ENCODE measurements around the gene XYLB. TPM values are rescaled to one million over a fixed set of nuclear protein-coding genes. Genes with fewer than 3 reads are reported as not detected.
"Not testable (repeated sequence)": the region's sequence is repeated elsewhere in the genome, so short reads cannot be mapped to it uniquely, and the experiment has no call there.

XYLB gene
- total RNA-seq, 1 experiment from 2014 or later: 18.1 TPM

- in situ Hi-C loops (cut with HindIII; ENCODE audit: low pct_unique_long_range_greater_than_20kb, low sequenced_read_pairs): no loop called here
These were observed 75.2 kb downstream of the XYLB start for GRCh38 chr3:38421679-38422336.

DNA sequence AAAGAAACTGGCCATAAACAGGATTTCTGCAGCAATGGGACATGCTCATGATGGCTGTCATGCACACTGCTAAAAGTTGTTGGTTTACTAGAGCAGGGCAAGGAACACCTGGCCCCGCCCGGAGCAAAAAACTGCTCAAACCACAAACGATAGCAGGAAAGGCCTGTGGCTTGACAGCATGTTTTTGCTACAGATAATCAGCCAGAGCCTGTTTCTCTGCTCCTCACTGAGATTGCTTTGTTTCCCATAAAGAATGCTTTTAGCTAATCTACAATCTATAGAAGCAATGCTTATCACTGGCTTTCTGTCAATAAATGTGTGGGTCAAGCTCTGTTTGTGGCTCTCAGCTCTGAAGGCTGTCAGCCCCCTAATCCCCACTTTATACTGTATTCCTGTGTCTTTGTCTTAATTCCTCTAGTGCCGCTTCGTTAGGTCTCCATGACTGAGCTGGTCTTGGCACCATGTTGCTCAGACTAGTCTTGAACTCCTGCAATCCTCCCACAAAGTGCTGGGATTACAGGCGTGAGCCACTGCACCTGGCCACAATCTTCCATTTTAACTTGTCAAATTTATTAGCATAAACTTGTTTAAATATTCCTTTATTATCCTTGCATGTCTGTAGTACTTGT is 80.3 kb downstream of the XYLB start:
- DNase-seq (ENCODE audit: low read depth, low spot score); in situ Hi-C loops (cut with HindIII; ENCODE audit: low pct_unique_long_range_greater_than_20kb, low sequenced_read_pairs): not testable (repeated sequence)

More at GRCh38 chr3:38421679-38422336, 75.2 kb downstream of the XYLB start:
- no peak for DNase-seq (ENCODE audit: low read depth, low spot score)

DNA sequence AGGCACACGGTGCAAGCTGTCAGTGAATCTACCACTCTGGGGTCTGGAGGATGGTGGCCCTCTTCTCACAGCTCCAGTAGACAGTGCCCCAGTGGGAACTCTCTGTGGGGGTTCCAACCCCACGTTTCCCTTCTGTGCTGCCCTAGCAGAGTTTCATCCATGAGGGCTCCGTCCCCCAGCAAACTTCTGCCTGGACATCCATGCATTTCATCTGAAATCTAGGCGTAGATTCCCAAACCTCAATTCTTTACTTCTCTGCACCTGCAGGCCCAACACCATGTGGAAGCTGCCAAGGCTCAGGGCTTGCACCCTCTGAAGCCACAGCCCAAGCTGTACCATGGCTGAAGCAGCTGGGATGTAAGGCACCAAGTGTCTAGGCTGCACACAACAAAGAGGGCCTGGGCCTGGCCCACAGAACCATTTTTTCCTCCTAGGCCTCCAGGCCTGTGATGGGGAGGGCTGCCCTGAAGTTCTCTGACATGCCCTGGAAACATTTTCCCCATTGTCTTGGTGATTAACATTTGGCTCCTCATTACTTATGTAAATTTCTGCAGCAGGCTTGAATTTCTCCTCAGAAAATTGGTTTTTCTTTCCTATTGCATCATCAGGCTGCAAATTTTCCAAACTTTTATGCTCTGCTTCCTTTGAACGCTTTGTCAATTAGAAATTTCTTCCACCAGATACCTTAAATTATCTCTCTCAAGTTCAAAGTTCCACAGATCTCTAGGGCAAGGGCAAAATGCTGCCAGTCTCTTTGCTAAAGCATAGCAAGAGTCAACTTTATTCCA is 86.5 kb downstream of the XYLB start:
- in situ Hi-C loops (cut with HindIII; ENCODE audit: low pct_unique_long_range_greater_than_20kb, low sequenced_read_pairs); DNase-seq (ENCODE audit: low read depth, low spot score): not testable (repeated sequence)

GRCh38 chr3:38433661-38434060 is 87.1 kb downstream of the XYLB start:
- DNase-seq (ENCODE audit: low read depth, low spot score); in situ Hi-C loops (cut with HindIII; ENCODE audit: low pct_unique_long_range_greater_than_20kb, low sequenced_read_pairs): not testable (repeated sequence)

- DNase-seq (ENCODE audit: low read depth, low spot score); in situ Hi-C loops (cut with HindIII; ENCODE audit: low pct_unique_long_range_greater_than_20kb, low sequenced_read_pairs): not testable (repeated sequence)
These were observed 92.0 kb downstream of the XYLB start for GRCh38 chr3:38438436-38439069.

GRCh38 chr3:38443205-38443604 is 96.6 kb downstream of the XYLB start:
- in situ Hi-C loops (cut with HindIII; ENCODE audit: low pct_unique_long_range_greater_than_20kb, low sequenced_read_pairs); DNase-seq (ENCODE audit: low read depth, low spot score): not testable (repeated sequence)

DNA sequence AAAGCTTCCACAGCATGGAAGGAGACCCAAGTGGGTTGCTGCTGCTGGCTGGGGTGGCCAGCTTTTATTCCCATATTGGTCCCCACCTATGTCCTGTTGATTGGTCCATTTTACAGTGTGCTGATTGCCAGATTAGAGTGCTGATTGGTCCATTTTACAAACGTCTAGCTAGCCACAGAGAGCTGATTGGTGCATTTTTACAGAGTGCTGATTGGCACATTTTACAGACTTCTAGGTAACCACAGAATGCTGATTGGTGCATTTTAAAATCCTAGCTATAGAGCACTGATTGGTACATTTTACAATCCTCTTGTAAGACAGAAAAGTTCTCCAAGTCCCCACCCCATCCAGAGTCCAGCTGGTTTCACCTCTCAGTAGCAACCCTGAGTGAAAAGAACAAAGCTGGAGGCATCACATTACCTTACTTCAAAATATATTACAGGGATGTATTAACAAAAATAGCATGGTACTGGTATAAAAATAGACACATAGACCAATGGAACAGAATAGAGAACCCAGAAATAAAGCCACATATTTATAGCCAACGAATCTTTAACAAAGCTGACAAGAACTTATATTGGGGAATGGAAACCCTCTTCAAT is 99.6 kb downstream of the XYLB start:
- in situ Hi-C loops (cut with HindIII; ENCODE audit: low pct_unique_long_range_greater_than_20kb, low sequenced_read_pairs): no loop called here
- no peak for DNase-seq (ENCODE audit: low read depth, low spot score)

DNA sequence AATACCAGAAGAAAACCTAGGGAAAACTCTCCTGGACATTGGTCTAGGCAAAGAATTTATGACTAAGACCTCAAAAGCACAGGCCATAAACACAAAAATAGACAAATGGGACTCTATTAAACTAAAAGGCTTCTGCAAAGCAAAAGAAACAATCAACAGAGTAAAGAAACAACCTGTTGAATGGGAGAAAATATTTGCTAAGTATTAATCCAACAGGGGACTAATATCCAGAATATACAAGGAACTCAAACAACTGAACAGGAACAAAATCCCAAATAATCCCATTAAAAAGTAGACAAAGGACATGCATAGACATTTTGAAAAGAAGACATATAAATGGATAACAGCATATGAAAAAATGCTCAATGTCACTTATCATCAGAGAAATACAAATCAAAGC is 100.2 kb downstream of the XYLB start:
- in situ Hi-C loops (cut with HindIII; ENCODE audit: low pct_unique_long_range_greater_than_20kb, low sequenced_read_pairs): no loop called here
- no peak for DNase-seq (ENCODE audit: low read depth, low spot score)

DNA sequence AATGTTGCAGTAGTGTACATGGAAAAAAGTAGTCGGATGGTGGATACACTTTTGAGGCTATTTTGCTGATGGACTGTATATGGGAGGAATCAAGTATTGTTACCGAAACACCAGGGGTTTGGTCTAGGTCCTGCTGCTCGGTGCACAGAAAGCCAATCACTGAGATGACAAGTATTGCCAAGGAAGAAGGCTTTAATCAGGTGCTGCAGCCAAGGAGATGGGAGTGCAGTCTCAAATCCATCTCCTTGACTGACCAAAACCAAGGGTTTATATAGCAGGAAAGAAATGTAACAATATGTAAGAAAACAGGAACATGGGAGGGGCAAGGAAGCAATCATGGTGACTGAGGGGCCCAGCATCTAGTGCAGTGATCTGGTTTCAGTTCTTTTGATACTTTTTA is 104.3 kb downstream of the XYLB start:
- DNase-seq (ENCODE audit: low read depth, low spot score): no peak
- in situ Hi-C loops (cut with HindIII; ENCODE audit: low pct_unique_long_range_greater_than_20kb, low sequenced_read_pairs): no loop called here

DNA sequence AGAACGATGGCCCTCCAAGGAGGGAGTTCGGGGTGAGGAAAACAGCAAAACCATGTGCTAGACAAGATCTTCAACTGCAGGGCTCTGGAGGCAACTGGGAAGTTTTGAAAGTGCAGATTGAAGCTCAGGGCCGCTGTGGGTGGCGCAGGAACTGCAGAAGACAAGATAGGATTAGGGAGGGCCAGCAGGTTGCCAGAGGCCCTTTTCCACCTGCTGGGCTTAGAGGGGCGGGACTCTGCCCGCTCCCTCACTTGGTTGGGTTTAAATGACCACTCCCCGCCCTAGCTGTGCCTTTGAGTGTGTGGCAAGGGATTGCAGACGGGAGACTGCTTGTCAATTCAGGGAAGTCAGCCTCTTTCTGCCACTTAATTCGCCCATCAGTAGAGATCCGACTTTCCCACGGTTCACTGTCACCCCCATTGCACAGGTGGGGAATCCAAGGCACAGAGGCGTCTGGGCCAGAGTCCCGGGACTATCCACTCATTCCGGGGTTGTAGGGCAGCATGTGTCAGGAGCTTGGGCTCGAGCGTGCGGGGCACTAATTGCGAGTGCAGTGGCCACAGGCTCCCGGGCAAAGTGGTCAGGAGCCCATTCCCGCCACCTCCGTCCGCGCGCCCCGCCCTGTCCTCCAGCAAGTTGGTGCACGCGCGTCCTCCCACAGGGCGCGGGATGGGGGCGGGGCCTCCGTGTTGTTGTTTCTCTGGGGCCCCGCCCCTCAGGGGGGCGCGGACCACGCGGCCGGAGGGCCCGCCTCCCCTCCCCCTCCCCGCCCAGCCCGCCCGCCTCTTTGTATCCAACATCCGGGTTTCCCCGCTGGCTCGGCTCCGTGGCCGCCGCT is 106.7 kb downstream of the XYLB start, which contains the start of gene ACVR2B:
Gene ACVR2B, plus strand, starts transcription at position 816 of the 838 bp plus-strand sequence. CDS start 433 bp downstream, outside the sequence.
- in situ Hi-C loops (cut with HindIII; ENCODE audit: low pct_unique_long_range_greater_than_20kb, low sequenced_read_pairs): no loop called here
- peak; percentile 84 for DNase-seq (ENCODE audit: low read depth, low spot score)

DNA sequence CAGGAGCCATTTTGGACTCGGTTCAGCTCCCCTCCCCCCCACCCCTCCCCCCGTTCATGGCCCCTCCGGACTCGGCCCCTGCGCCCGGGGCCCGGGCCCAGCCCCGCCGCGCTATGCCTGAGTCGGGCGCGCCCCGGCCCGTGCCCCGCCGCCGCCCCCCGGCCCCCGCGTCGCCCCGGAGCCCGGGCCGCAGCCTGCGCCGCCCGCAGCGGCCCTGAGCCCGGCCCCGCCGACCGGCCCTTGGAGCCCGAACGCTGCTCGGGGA is 107.3 kb downstream of the XYLB start:
- no peak for DNase-seq (ENCODE audit: low read depth, low spot score)
- in situ Hi-C loops (cut with HindIII; ENCODE audit: low pct_unique_long_range_greater_than_20kb, low sequenced_read_pairs): no loop called here

GRCh38 chr3:38454178-38454883 is 107.7 kb downstream of the XYLB start:
- no peak for DNase-seq (ENCODE audit: low read depth, low spot score)
- in situ Hi-C loops (cut with HindIII; ENCODE audit: low pct_unique_long_range_greater_than_20kb, low sequenced_read_pairs): no loop called here

GRCh38 chr3:38454884-38455638 is 108.5 kb downstream of the XYLB start:
- peak; percentile 75 for DNase-seq (ENCODE audit: low read depth, low spot score)
- in situ Hi-C loops (cut with HindIII; ENCODE audit: low pct_unique_long_range_greater_than_20kb, low sequenced_read_pairs): no loop called here

DNA sequence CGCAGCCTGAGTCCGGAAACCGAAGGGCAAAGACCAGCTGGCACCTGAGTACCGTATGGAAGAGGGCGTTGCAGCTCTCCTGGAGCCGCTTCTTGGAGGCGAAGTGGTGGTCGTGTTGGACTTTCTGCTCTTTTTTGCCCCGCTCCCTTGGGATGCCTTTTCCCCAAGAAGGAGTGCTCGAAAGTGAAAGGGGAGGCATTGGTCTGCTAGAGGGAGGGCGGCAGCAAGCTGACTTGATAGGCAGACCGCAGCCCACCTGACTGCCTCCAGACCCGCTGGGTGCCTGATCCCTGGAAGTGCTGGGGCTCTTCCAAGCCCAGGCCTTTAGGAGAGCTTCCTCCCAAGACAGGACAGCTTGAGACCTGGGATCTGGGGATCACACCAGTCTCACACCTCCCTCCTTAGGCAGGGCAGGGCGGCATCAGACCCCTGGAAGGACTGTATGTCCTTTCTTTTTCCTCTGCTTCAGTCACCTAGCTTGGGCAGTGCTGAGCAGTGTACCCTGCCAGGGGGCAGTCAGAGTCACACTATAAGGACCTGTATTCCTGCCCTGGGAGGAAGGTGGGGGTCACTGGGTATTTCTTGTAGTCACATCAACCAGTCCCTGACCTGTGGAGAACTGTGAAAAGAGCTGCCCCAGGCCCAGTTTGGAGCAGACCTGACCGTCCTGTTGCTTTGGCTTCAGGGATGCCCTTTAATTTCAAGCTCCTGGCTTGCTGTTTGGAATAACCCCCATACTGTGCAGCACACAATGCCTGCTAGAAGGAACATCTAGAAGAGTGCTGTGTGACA is 109.2 kb downstream of the XYLB start:
- in situ Hi-C loops (cut with HindIII; ENCODE audit: low pct_unique_long_range_greater_than_20kb, low sequenced_read_pairs): no loop called here
- peak; percentile 51 for DNase-seq (ENCODE audit: low read depth, low spot score)

Data from SK-MEL-5 (cell line).